GM12873 (cell line): Measurements from ENCODE around the gene CTSD.

ENCODE experiments used
- CTCF ChIP-seq: IDR thresholded peaks from 2 replicates; pipeline ENCODE4 v1.5.1; 2012; ENCODE audit warnings: low read depth, mild to moderate bottlenecking, moderate library complexity, low read length, control low read depth; ENCODE audit not compliant: insufficient read depth; ENCODE audit errors: missing control alignments

CTSD gene

DNA sequence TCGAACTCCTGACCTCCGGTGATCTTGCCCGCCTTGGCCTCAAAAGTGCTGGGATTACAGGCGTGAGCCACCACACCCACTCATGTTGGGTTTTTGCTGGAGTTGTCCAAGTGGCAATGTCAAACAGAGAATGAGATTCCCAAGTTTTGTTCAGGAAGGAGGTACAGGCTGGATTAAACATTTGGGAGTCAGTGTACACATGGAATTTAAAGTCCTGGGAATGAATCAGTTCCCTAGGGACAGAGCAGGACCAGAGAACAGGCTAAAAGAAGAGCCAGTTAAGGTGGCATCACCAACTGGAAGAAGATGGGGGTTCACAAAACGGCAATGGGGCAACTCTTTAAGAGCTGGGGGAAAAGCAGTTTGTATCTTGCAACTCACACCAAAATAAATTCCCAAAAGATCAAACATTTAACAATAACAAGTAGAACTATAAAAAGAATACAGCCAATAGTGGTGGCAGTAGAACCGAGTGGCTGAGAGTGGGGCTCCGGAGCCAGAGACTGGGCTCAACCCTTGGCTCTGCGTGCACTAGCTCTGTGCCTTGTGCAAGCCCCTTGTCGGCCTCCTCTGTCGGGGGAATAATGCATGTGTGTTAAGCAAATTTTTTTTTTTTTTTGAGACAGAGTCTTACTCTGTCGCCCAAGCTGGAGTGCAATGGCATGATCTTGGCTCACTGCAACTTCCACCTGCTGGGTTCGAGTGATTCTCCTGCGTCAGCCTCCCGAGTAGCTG lies 33.8 kb upstream of the CTSD start:
- no peak for TF ChIP-seq CTCF

GRCh38 chr11:1796413-1797011 lies 32.8 kb upstream of the CTSD start:
- TF ChIP-seq CTCF: no peak

GRCh38 chr11:1793081-1793480 lies 29.4 kb upstream of the CTSD start:
- TF ChIP-seq CTCF: no peak

GRCh38 chr11:1792461-1792860 lies 28.7 kb upstream of the CTSD start:
- TF ChIP-seq CTCF: no peak

DNA sequence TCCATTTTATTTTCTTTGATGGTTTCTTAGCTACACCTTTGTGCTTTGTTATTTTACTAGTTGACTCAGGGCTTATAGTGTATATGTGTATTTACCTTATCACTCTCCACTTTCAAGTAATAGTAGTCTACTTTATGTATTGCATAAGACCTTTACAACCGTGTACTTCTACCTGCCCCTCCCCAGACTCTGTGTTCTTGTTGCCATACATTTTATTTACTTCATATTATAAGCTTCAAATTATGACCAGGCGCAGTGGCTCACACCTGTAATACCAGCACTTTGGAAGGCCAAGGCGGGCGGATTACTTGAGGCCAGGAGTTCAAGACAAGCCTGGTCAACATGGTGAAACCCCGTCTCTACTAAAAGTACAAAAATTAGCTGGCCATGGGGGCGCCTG lies 28.2 kb upstream of the CTSD start:
- no peak for TF ChIP-seq CTCF

- TF ChIP-seq CTCF: no peak
Observed at GRCh38 chr11:1786466-1786865, 22.7 kb upstream of the CTSD start.

- no peak for TF ChIP-seq CTCF
Observed at GRCh38 chr11:1785749-1786413, 22.2 kb upstream of the CTSD start.
